Hepatocyte (in vitro differentiated cells): Measurements from ENCODE around the gene MUC5AC. TPM values are rescaled to one million over a fixed set of nuclear protein-coding genes. Genes with fewer than 3 reads are reported as not detected.

Experiments
- DNase-seq: peaks from one replicate; pipeline ENCODE4 v3.0.0-alpha.2; 2016; ENCODE audit warnings: low spot score
- H2AFZ ChIP-seq: fragments of 200-600 bp; sonication (generic); 2 replicates; pipeline ENCODE4 v1.6.0; 2016; ENCODE audit warnings: antibody characterized with exemption, mild to moderate bottlenecking
- H3K27ac ChIP-seq: fragments of 200-600 bp; sonication (generic); 2 replicates; pipeline ENCODE4 v1.5.1; 2016; ENCODE audit warnings: mild to moderate bottlenecking
- H3K27me3 ChIP-seq: fragments of 200-600 bp; sonication (generic); 2 replicates; pipeline ENCODE4 v1.6.1; 2016
- H3K36me3 ChIP-seq: fragments of 200-600 bp; sonication (generic); replicated peaks from 2 replicates; pipeline ENCODE4 v1.5.1; 2016; ENCODE audit warnings: low read depth; ENCODE audit not compliant: insufficient read depth
- H3K4me1 ChIP-seq: fragments of 200-600 bp; sonication (generic); 2 replicates; pipeline ENCODE4 v1.5.1; 2016; ENCODE audit warnings: mild to moderate bottlenecking, moderate library complexity; ENCODE audit not compliant: insufficient read depth
- H3K4me2 ChIP-seq: fragments of 200-600 bp; sonication (generic); 2 replicates; pipeline ENCODE4 v1.6.0; 2016
- H3K4me3 ChIP-seq: fragments of 200-600 bp; sonication (generic); 2 replicates; pipeline ENCODE4 v1.5.1; 2016; ENCODE audit warnings: mild to moderate bottlenecking
- H3K79me2 ChIP-seq: fragments of 200-600 bp; sonication (generic); 2 replicates; pipeline ENCODE4 v1.6.0; 2017; ENCODE audit warnings: mild to moderate bottlenecking
- H3K9me2 ChIP-seq: fragments of 200-600 bp; sonication (generic); replicated peaks from 2 replicates; pipeline ENCODE4 v1.6.0; 2017; ENCODE audit warnings: mild to moderate bottlenecking; ENCODE audit not compliant: insufficient read depth
- H3K9me3 ChIP-seq: fragments of 200-600 bp; sonication (generic); 2 replicates; pipeline ENCODE4 v1.5.1; 2016; ENCODE audit warnings: low read depth, mild to moderate bottlenecking
- H4K20me1 ChIP-seq: fragments of 200-600 bp; sonication (generic); 2 replicates; pipeline ENCODE4 v1.6.0; 2016; ENCODE audit warnings: mild to moderate bottlenecking; ENCODE audit not compliant: insufficient read depth, poor library complexity, severe bottlenecking
- CTCF ChIP-seq: fragments of 200-600 bp; sonication (generic); IDR thresholded peaks from 2 replicates; pipeline ENCODE4 v1.5.1; 2016; ENCODE audit warnings: antibody characterized with exemption, mild to moderate bottlenecking; ENCODE audit not compliant: poor library complexity
- EZH2 ChIP-seq: fragments of 200-600 bp; sonication (generic); IDR thresholded peaks from 2 replicates; pipeline ENCODE4 v1.6.1; 2016; ENCODE audit warnings: antibody characterized with exemption, mild to moderate bottlenecking, borderline replicate concordance
- EZH2phosphoT487 ChIP-seq: fragments of 200-600 bp; sonication (generic); IDR thresholded peaks from one replicate; pipeline ENCODE4 v1.6.1; 2018; ENCODE audit warnings: antibody characterized with exemption, mild to moderate bottlenecking, low read depth, moderate library complexity; ENCODE audit not compliant: unreplicated experiment, severe bottlenecking
- WGBS: methylation state at CpG from one replicate; pipeline ENCODE4 v1.1.6; 2016; ENCODE audit warnings: low lambda C conversion rate; ENCODE audit errors: missing lambda C conversion rate; 5-methylcytosine and 5-hydroxymethylcytosine counted together
- polyA plus RNA-seq: library from polyadenylated mRNA; unstranded; fragments of >200 nt; fragmentation: Nextera tagmentation; extraction: Ambion mirVana; gene quantifications from 2 replicates; pipeline ENCODE4 v1.2.1, GENCODE V29; 2016
- total RNA-seq: library from RNA; depleted of rRNA; stranded (reverse); fragments of >200 nt; gene quantifications from 2 replicates; pipeline ENCODE4 v1.2.3, GENCODE V29; 2014

Gene MUC5AC
- total and polyA plus RNA-seq, 2 experiments from 2014 or later: 0.07 to 0.08 TPM

GRCh38 chr11:1226986-1227550, 69.3 kb downstream of the MUC5AC start:
- Histone ChIP-seq H3K4me3 (no peak overlapping the region), H3K27ac (no peak overlapping the region), H3K79me2 (no peaks in the 10 kb centered on the region), H3K36me3 (no peaks in the 10 kb centered on the region), H3K4me1 (no peaks in the 10 kb centered on the region), H4K20me1 (no peaks in the 10 kb centered on the region), H2AFZ (no peak overlapping the region), H3K27me3 (no peaks in the 10 kb centered on the region), H3K4me2 (no peak overlapping the region), H3K9me3 (no peaks in the 10 kb centered on the region), H3K9me2 (no peaks in the 10 kb centered on the region)
- no peak for DNase-seq
- WGBS: 82% methylated on average over 10 of the region's 23 CpGs
- peak; percentile 3 for TF ChIP-seq CTCF
- TF ChIP-seq EZH2phosphoT487: no peak

- no peaks in the 10 kb centered on the region for H3K27me3 ChIP-seq
Measured at GRCh38 chr11:1227551-1228100, 69.9 kb downstream of the MUC5AC start.

GRCh38 chr11:1228101-1228821, 70.5 kb downstream of the MUC5AC start:
- Histone ChIP-seq H3K79me2 (no peaks in the 10 kb centered on the region), H3K27me3 (no peaks in the 10 kb centered on the region), H3K9me2 (no peaks in the 10 kb centered on the region), H3K4me2 (no peak overlapping the region), H3K4me3 (no peak overlapping the region), H3K4me1 (no peaks in the 10 kb centered on the region), H4K20me1 (no peaks in the 10 kb centered on the region), H2AFZ (no peak overlapping the region), H3K27ac (no peak overlapping the region), H3K36me3 (no peaks in the 10 kb centered on the region), H3K9me3 (no peaks in the 10 kb centered on the region)
- no peak for DNase-seq
- no peak for TF ChIP-seq EZH2phosphoT487
- no peak for TF ChIP-seq EZH2
- TF ChIP-seq CTCF: no peak
- WGBS: 92% methylated on average over 26 of the region's 31 CpGs

More at GRCh38 chr11:1227551-1228100, 69.9 kb downstream of the MUC5AC start:
- Histone ChIP-seq H3K9me2 (no peaks in the 10 kb centered on the region), H3K4me3 (no peak overlapping the region), H2AFZ (no peak overlapping the region), H3K79me2 (no peaks in the 10 kb centered on the region), H3K4me2 (no peak overlapping the region), H3K9me3 (no peaks in the 10 kb centered on the region), H4K20me1 (no peaks in the 10 kb centered on the region), H3K4me1 (no peaks in the 10 kb centered on the region), H3K36me3 (no peaks in the 10 kb centered on the region), H3K27ac (no peak overlapping the region)
- no peak for TF ChIP-seq EZH2phosphoT487
- no peak for TF ChIP-seq EZH2
- TF ChIP-seq CTCF: no peak
- WGBS: 87% methylated on average over 23 of the region's 23 CpGs
- no peak for DNase-seq
